HepG2 (cell line): Measurements from ENCODE around the gene TNFAIP8L1. TPM values are rescaled to one million over a fixed set of nuclear protein-coding genes. Genes with fewer than 3 reads are reported as not detected.

Experiments
- ATAC-seq: fragments of 200-7000 bp; cut with Tn5 transposase; 3 replicates; pipeline ENCODE4 v1.9.1; 2020; ENCODE audit warnings: mild to moderate bottlenecking, moderate library complexity
- BruUV-seq: library from RNA; stranded (reverse); fragments of 400-500 nt; replicated peaks from 2 replicates; lab custom pipeline; 2021; lab: Mats Ljungman, UMichigan
- CTCF ChIA-PET: fragments of 300-600 bp; formaldehyde crosslinking; extraction: SDS; loops from one replicate; lab custom pipeline; 2021; ENCODE audit warnings: low total read pairs, inconsistent platforms, low intra/inter-chr PET ratio; lab: Yijun Ruan, JAX
- POLR2A ChIA-PET: fragments of 350-600 bp; sonication (Branson Sonifier 250); formaldehyde crosslinking; loops from one replicate; lab custom pipeline; 2020; ENCODE audit warnings: antibody characterized with exemption, inconsistent platforms; lab: Yijun Ruan, JAX
- DNase-seq: peaks from one replicate; pipeline ENCODE4 v3.0.0-alpha.2; 2015; ENCODE audit warnings: low spot score
- FAIRE-seq: peaks from 3 replicates; lab custom pipeline; 2011; peaks lifted over from hg19 to GRCh38; lab: Jason Lieb, UNC
- H2AFZ ChIP-seq: one replicate; pipeline ENCODE4 v1.6.1; 2011; ENCODE audit warnings: low read length, inconsistent platforms
- H3K27ac ChIP-seq: fragments of 300-600 bp; 3 replicates; pipeline ENCODE4 v1.8.0; 2011; ENCODE audit warnings: mixed run types, mild to moderate bottlenecking, mixed read lengths, low read length, inconsistent platforms; ENCODE audit not compliant: insufficient read depth; ENCODE audit errors: extremely low read length
- H3K27me3 ChIP-seq, 2 experiments: fragments of 200-600 bp in 1 of 2; 2 replicates in 1 of 2; 3 replicates in 1 of 2; pipeline versions ENCODE4 v1.6.0 to v1.8.0; 2011; ENCODE audit warnings: low read length in 2 of 2, mild to moderate bottlenecking in 2 of 2, moderate library complexity in 2 of 2, inconsistent platforms in 1 of 2; ENCODE audit not compliant: insufficient read depth in 2 of 2, control insufficient read depth in 1 of 2
- H3K36me3 ChIP-seq, 2 experiments: fragments of 200-600 bp in 1 of 2; replicated peaks in 1 of 2; 2 replicates in 1 of 2; 3 replicates in 1 of 2; pipeline versions ENCODE4 v1.5.1 to v1.8.0; 2011; ENCODE audit warnings: low read length in 2 of 2, inconsistent platforms in 1 of 2; ENCODE audit not compliant: insufficient read depth in 2 of 2, control insufficient read depth in 1 of 2
- H3K4me1 ChIP-seq: 2 replicates; pipeline ENCODE4 v1.5.1; 2012; ENCODE audit warnings: low read length, inconsistent platforms; ENCODE audit not compliant: insufficient read depth
- H3K4me2 ChIP-seq: 2 replicates; pipeline ENCODE4 v1.6.0; 2011; ENCODE audit warnings: low read depth, low read length, inconsistent platforms
- H3K4me3 ChIP-seq, 3 experiments: fragments of 200-600 bp in 1 of 3; sonication (generic), shearing (Covaris generic) in 1 of 3; replicated peaks in 1 of 3; 2 replicates each; pipeline ENCODE4 v1.5.1; 2011 to 2016; ENCODE audit warnings: low read length in 3 of 3, inconsistent platforms in 2 of 3, low read depth in 2 of 3, mild to moderate bottlenecking in 2 of 3, control low read depth in 1 of 3, mixed read lengths in 1 of 3; ENCODE audit not compliant: insufficient read depth in 1 of 3
- H3K79me2 ChIP-seq: one replicate; pipeline ENCODE4 v1.6.1; 2011; ENCODE audit warnings: low read length, inconsistent platforms; ENCODE audit not compliant: insufficient read depth
- H3K9ac ChIP-seq: 2 replicates; pipeline ENCODE4 v1.6.0; 2011; ENCODE audit warnings: mild to moderate bottlenecking, low read depth, low read length, inconsistent platforms; ENCODE audit not compliant: insufficient read depth
- H3K9me3 ChIP-seq: 2 replicates; pipeline ENCODE4 v1.5.1; 2012; ENCODE audit warnings: mild to moderate bottlenecking, low read length
- H4K20me1 ChIP-seq: 2 replicates; pipeline ENCODE4 v1.6.0; 2011; ENCODE audit warnings: inconsistent platforms, mild to moderate bottlenecking, low read length, moderate library complexity; ENCODE audit not compliant: insufficient read depth
- BORCS8-MEF2B ChIP-seq: sonication (generic); formaldehyde crosslinking; IDR thresholded peaks from 2 replicates; pipeline ENCODE4 v1.8.0; 2022; ENCODE audit warnings: mild to moderate bottlenecking, missing genetic modification reagents
- FOSL1 ChIP-seq: sonication (generic); formaldehyde crosslinking; IDR thresholded peaks from 2 replicates; pipeline ENCODE4 v1.9.0; 2021; ENCODE audit warnings: missing genetic modification reagents, borderline replicate concordance
- FOXM1 ChIP-seq: sonication (generic); formaldehyde crosslinking; IDR thresholded peaks from 2 replicates; pipeline ENCODE4 v1.5.0; 2020; ENCODE audit warnings: missing genetic modification reagents
- HDAC1 ChIP-seq: sonication (generic); formaldehyde crosslinking; IDR thresholded peaks from 2 replicates; pipeline ENCODE4 v1.5.1; 2020; ENCODE audit warnings: mild to moderate bottlenecking, missing genetic modification reagents
- HNRNPK ChIP-seq: fragments of 200-400 bp; formaldehyde crosslinking; IDR thresholded peaks from 2 replicates; pipeline ENCODE4 v1.6.1; 2018; ENCODE audit warnings: low read length, low read depth, moderate library complexity, mild to moderate bottlenecking; ENCODE audit not compliant: poor library complexity, severe bottlenecking
- MTERF4 ChIP-seq: sonication (generic); formaldehyde crosslinking; IDR thresholded peaks from 2 replicates; pipeline ENCODE4 v1.8.0; 2023; ENCODE audit warnings: mild to moderate bottlenecking, missing genetic modification reagents
- PATZ1 ChIP-seq: sonication (generic); formaldehyde crosslinking; IDR thresholded peaks from 2 replicates; pipeline ENCODE4 v1.4.0; 2020; ENCODE audit warnings: missing genetic modification reagents
- RFX3 ChIP-seq: IDR thresholded peaks from 2 replicates; pipeline ENCODE4 v1.6.1; 2016; ENCODE audit warnings: missing biosample characterization, missing genetic modification reagents
- THAP9 ChIP-seq: sonication (generic); formaldehyde crosslinking; IDR thresholded peaks from 2 replicates; pipeline ENCODE4; 2020; ENCODE audit warnings: missing genetic modification reagents, mild to moderate bottlenecking, borderline replicate concordance
- ZBTB7B ChIP-seq: sonication (generic); formaldehyde crosslinking; IDR thresholded peaks from 2 replicates; pipeline ENCODE4 v1.4.0; 2020; ENCODE audit warnings: missing genetic modification reagents
- ZGPAT ChIP-seq: IDR thresholded peaks from 2 replicates; pipeline ENCODE4 v1.6.1; 2016; ENCODE audit warnings: mild to moderate bottlenecking
- ZNF17 ChIP-seq: sonication (generic); formaldehyde crosslinking; IDR thresholded peaks from 2 replicates; pipeline ENCODE4 v1.5.0; 2020; ENCODE audit warnings: mild to moderate bottlenecking, missing genetic modification reagents
- ZNF207 ChIP-seq: fragments of 450-650 bp; IDR thresholded peaks from 2 replicates; pipeline ENCODE4 v1.6.1; 2016; ENCODE audit warnings: antibody characterized with exemption, borderline replicate concordance
- ZNF282 ChIP-seq: fragments of 450-650 bp; IDR thresholded peaks from 2 replicates; pipeline ENCODE4 v1.6.1; 2018; ENCODE audit not compliant: partially characterized antibody
- ZNF367 ChIP-seq: sonication (generic); formaldehyde crosslinking; IDR thresholded peaks from 2 replicates; pipeline ENCODE4 v1.4.0; 2020; ENCODE audit warnings: missing genetic modification reagents, borderline replicate concordance
- ZNF501 ChIP-seq: sonication (generic); formaldehyde crosslinking; IDR thresholded peaks from 2 replicates; pipeline ENCODE4 v1.5.1; 2020; ENCODE audit warnings: mild to moderate bottlenecking, moderate library complexity, missing genetic modification reagents
- WGBS: methylation state at CpG from one replicate; pipeline ENCODE4 v1.1.6; 2017; ENCODE audit warnings: low lambda C conversion rate; 5-methylcytosine and 5-hydroxymethylcytosine counted together
- in situ Hi-C: cut with HindIII; loops from 2 replicates; pipeline ENCODE4 v1.10.0; 2017; ENCODE audit warnings: low pct_unique_long_range_greater_than_20kb; ENCODE audit not compliant: extremely low pct_ligation_motif_present
- intact Hi-C: fragments of 100-400 bp; cut with micrococcal nuclease; formaldehyde crosslinking; loops from one replicate; pipeline ENCODE4 v1.10.0; 2022; ENCODE audit not compliant: unreplicated experiment
- polyA plus RNA-seq, 8 experiments: library from polyadenylated mRNA; depleted of rRNA in 3 of 8; stranded (reverse) in 7 of 8; unstranded in 1 of 8; fragments of >200 nt; fragmentation: Illumina TruSeq in 4 of 8; extraction: Trizol in 4 of 8; gene quantifications; 2 replicates each; pipeline versions ENCODE4 v1.2.1 to v1.2.3, GENCODE V29; 2011 to 2016; ENCODE audit warnings: low read depth in 4 of 8, missing spikeins in 1 of 8, mixed read lengths in 1 of 8; ENCODE audit not compliant: insufficient read depth in 1 of 8
- total RNA-seq, 5 experiments: library from RNA; depleted of rRNA; stranded (reverse); fragments of >200 nt; fragmentation: Illumina TruSeq; extraction: Trizol; gene quantifications; 2 replicates each; pipeline ENCODE4 v1.2.3, GENCODE V29; 2016; ENCODE audit warnings: low read depth in 1 of 5

TNFAIP8L1 gene
- total and polyA plus RNA-seq, 2 of the 13 experiments (the other 11 are each of a cell fraction or from before 2014, with no cell fraction given) = 13.4 to 21.4 TPM

- Histone ChIP-seq H2AFZ (no peak overlapping the region), H3K4me2 (peak overlapping the region; percentile 74), H3K9ac (peak overlapping the region; percentile 98), H4K20me1 (peaks cover 9% of the 10 kb centered on the region; the same call in 1 of the 2 replicates), H3K36me3 (no peaks in the 10 kb centered on the region), H3K79me2 (peaks cover 33% of the 10 kb centered on the region), H3K27me3 (no peaks in the 10 kb centered on the region; a peak in 1 of 5 replicates), H3K9me3 (no peaks in the 10 kb centered on the region), H3K27ac (peak overlapping the region; percentile 90), H3K4me3 (peak overlapping the region; percentile 80 to 99 (median 98)), H3K4me1 (peaks cover 38% of the 10 kb centered on the region)
- TSS peak; percentile 62 for BruUV-seq
- DNase-seq (peak; percentile 66), ATAC-seq (peak; percentile 65), FAIRE-seq (no peak)
- in situ Hi-C loops = no loop called here
- intact Hi-C loops = no loop called here
- WGBS = 9% methylated on average over 4 of the region's 17 CpGs
- CTCF ChIA-PET = no interaction called here
- POLR2A ChIA-PET = interaction anchor here (0.9 to 1.4 kb wide), 3 partner anchors 31 to 77 kb away, joined by 3 read pairs; no protein-coding TSS in a partner anchor
- TF ChIP-seq HDAC1 (peak; percentile 66), HNRNPK (no peak), ZNF501 (CRISPR knock-in tag) (0 out of 2 replicates have a peak, but pooled peaks have one; percentile 4), ZNF367 (CRISPR knock-in tag) (no peak), MTERF4 (CRISPR knock-in tag) (peak; percentile 65; the same call in 1 of the 2 replicates), FOXM1 (CRISPR knock-in tag) (peak; percentile 91), ZBTB7B (CRISPR knock-in tag) (no peak), FOSL1 (CRISPR knock-in tag) (no peak), ZNF17 (CRISPR knock-in tag) (no peak), THAP9 (no peak), RFX3 (CRISPR knock-in tag) (peak; percentile 69), ZGPAT (CRISPR knock-in tag) (no peak), BORCS8-MEF2B (no peak; the same call in 1 of the 2 replicates), ZNF282 (no peak), PATZ1 (CRISPR knock-in tag) (peak; percentile 69; the same call in 1 of the 2 replicates), ZNF207 (no peak)
These were observed 1.1 kb downstream of the TNFAIP8L1 start for GRCh38 chr19:4640247-4641000.
